GM12878 (cell line): Measurements from ENCODE around the gene NCBP1. TPM values are rescaled to one million over a fixed set of nuclear protein-coding genes. Genes with fewer than 3 reads are reported as not detected.

Source experiments
- ATAC-seq: fragments of 200-7000 bp; cut with Tn5 transposase; 3 replicates; pipeline ENCODE4 v1.9.1; 2020; ENCODE audit warnings: mild to moderate bottlenecking, moderate library complexity
- BruUV-seq: library from RNA; stranded (reverse); fragments of 400-500 nt; replicated peaks from 2 replicates; lab custom pipeline; 2021; lab: Mats Ljungman, UMichigan
- CTCF ChIA-PET: fragments of 300-600 bp; sonication (Branson Sonifier 250); formaldehyde crosslinking; extraction: SDS; loops from one replicate; lab custom pipeline; 2021; ENCODE audit warnings: inconsistent platforms; lab: Yijun Ruan, JAX
- POLR2A ChIA-PET: fragments of 350-600 bp; formaldehyde crosslinking; extraction: SDS; loops from one replicate; lab custom pipeline; 2021; ENCODE audit warnings: inconsistent platforms; lab: Charles Lee
- RAD21 ChIA-PET: fragments of 300-600 bp; sonication (Branson Sonifier 250); formaldehyde crosslinking; loops from one replicate; lab custom pipeline; 2023; ENCODE audit warnings: antibody characterized with exemption; ENCODE audit not compliant: unreplicated experiment; lab: Charles Lee
- SMC1A ChIA-PET: fragments of 300-600 bp; sonication (Branson Sonifier 250); formaldehyde crosslinking; loops from one replicate; lab custom pipeline; 2023; ENCODE audit not compliant: unreplicated experiment, uncharacterized antibody; lab: Charles Lee
- DNase-seq: peaks from one replicate; pipeline ENCODE4 v3.0.0-alpha.2; 2011; ENCODE audit warnings: low read depth, low spot score
- FAIRE-seq: peaks from 3 replicates; lab custom pipeline; 2011; peaks lifted over from hg19 to GRCh38; lab: Jason Lieb, UNC
- H2AFZ ChIP-seq: 2 replicates; pipeline ENCODE4 v1.6.0; 2011; ENCODE audit warnings: low read depth, low read length, control low read depth; ENCODE audit not compliant: control insufficient read depth
- H3K27ac ChIP-seq: 2 replicates; pipeline ENCODE4 v1.5.1; 2011; ENCODE audit warnings: control low read depth; ENCODE audit not compliant: control insufficient read depth, insufficient read depth
- H3K27me3 ChIP-seq, 2 experiments: replicated peaks in 1 of 2; 2 replicates each; pipeline versions ENCODE4 v1.6.0 to v1.6.1; 2011; ENCODE audit warnings: low read length in 1 of 2; ENCODE audit not compliant: control insufficient read depth in 2 of 2, insufficient read depth in 2 of 2
- H3K36me3 ChIP-seq, 2 experiments: 2 replicates each; pipeline ENCODE4 v1.5.1; 2011; ENCODE audit warnings: low read length in 1 of 2; ENCODE audit not compliant: control insufficient read depth in 2 of 2, insufficient read depth in 2 of 2
- H3K4me1 ChIP-seq: 2 replicates; pipeline ENCODE4 v1.6.1; 2011; ENCODE audit warnings: mild to moderate bottlenecking, low read length, moderate library complexity, mixed read lengths; ENCODE audit not compliant: control insufficient read depth, insufficient read depth
- H3K4me2 ChIP-seq: 2 replicates; pipeline ENCODE4 v1.6.0; 2011; ENCODE audit warnings: control low read depth; ENCODE audit not compliant: control insufficient read depth, insufficient read depth
- H3K4me3 ChIP-seq: fragments of 200-600 bp; sonication (generic); 2 replicates; pipeline ENCODE4 v1.5.1; 2016
- H3K79me2 ChIP-seq: 2 replicates; pipeline ENCODE4 v1.6.0; 2011; ENCODE audit warnings: low read length; ENCODE audit not compliant: control insufficient read depth, insufficient read depth
- H3K9ac ChIP-seq: 2 replicates; pipeline ENCODE4 v1.8.0; 2011; ENCODE audit warnings: low read length, control low read depth, mixed read lengths; ENCODE audit not compliant: control insufficient read depth, insufficient read depth
- H3K9me3 ChIP-seq: replicated peaks from 3 replicates; pipeline ENCODE4 v1.5.1; 2011; ENCODE audit warnings: mild to moderate bottlenecking, low read length; ENCODE audit not compliant: control insufficient read depth, insufficient read depth
- H4K20me1 ChIP-seq: 2 replicates; pipeline ENCODE4 v1.6.0; 2011; ENCODE audit not compliant: control insufficient read depth, insufficient read depth
- BRCA1 ChIP-seq: IDR thresholded peaks from 2 replicates; pipeline ENCODE4 v1.6.1; 2011; ENCODE audit warnings: low read depth, low read length, improper control_type of control experiment
- GABPA ChIP-seq: IDR thresholded peaks from 2 replicates; pipeline ENCODE4 v1.6.1; 2014; ENCODE audit warnings: antibody characterized with exemption, low read depth, mild to moderate bottlenecking, inconsistent platforms
- MLLT1 ChIP-seq: fragments of 450-650 bp; IDR thresholded peaks from 2 replicates; pipeline ENCODE4 v1.6.1; 2016; ENCODE audit warnings: mild to moderate bottlenecking
- MYB ChIP-seq: fragments of 150-350 bp; IDR thresholded peaks from 2 replicates; pipeline ENCODE4 v1.6.1; 2014; ENCODE audit warnings: mild to moderate bottlenecking, low read depth, low read length, borderline replicate concordance
- NR2F1 ChIP-seq: fragments of 450-650 bp; conservative IDR thresholded peaks from 2 replicates; pipeline ENCODE4 v1.6.1; 2017; ENCODE audit warnings: mild to moderate bottlenecking
- PAX8 ChIP-seq: fragments of 450-650 bp; IDR thresholded peaks from 2 replicates; pipeline ENCODE4 v1.6.1; 2017; ENCODE audit warnings: mild to moderate bottlenecking, moderate library complexity
- SREBF2 ChIP-seq: IDR thresholded peaks from 2 replicates; pipeline ENCODE4 v1.6.1; 2012; ENCODE audit warnings: mild to moderate bottlenecking, low read length
- SRF ChIP-seq, 2 experiments: IDR thresholded peaks; 2 replicates each; pipeline ENCODE4 v1.6.1; 2011; ENCODE audit warnings: low read depth in 2 of 2, low read length in 2 of 2, mild to moderate bottlenecking in 1 of 2, moderate library complexity in 1 of 2
- TARDBP ChIP-seq: IDR thresholded peaks from 2 replicates; pipeline ENCODE4 v1.6.1; 2016; ENCODE audit warnings: borderline replicate concordance
- USF1 ChIP-seq: IDR thresholded peaks from 2 replicates; pipeline ENCODE4 v1.6.1; 2011; ENCODE audit warnings: borderline replicate concordance, low read depth, mild to moderate bottlenecking, moderate library complexity, mixed read lengths, low read length; ENCODE audit not compliant: insufficient read depth; ENCODE audit errors: extremely low read length
- USF2 ChIP-seq: IDR thresholded peaks from 2 replicates; pipeline ENCODE4 v1.6.1; 2011; ENCODE audit warnings: low read depth, low read length, improper control_type of control experiment, borderline replicate concordance
- ZNF274 ChIP-seq: IDR thresholded peaks from one replicate; pipeline ENCODE4 v1.8.0; 2011; ENCODE audit not compliant: insufficient read length, insufficient read depth
- in situ Hi-C: fragments of 300-500 bp; cut with MboI; formaldehyde crosslinking; loops from 9 replicates; pipeline ENCODE4 v1.14.3; 2018; ENCODE audit warnings: mixed read lengths
- intact Hi-C: fragments of 100-400 bp; cut with micrococcal nuclease; formaldehyde crosslinking; loops from one replicate; pipeline ENCODE4 v1.14.2; 2022; ENCODE audit not compliant: unreplicated experiment
- polyA plus RNA-seq, 11 experiments: library from polyadenylated mRNA; depleted of rRNA in 4 of 11; unstranded in 6 of 11; stranded (reverse) in 5 of 11; fragments of >200 nt; fragmentation: Nextera tagmentation in 4 of 11; fragmentation: Illumina TruSeq in 1 of 11; extraction: Ambion mirVana in 4 of 11; extraction: Trizol in 1 of 11; gene quantifications; 1 replicate in 1 of 11; 2 replicates in 10 of 11; pipeline versions ENCODE4 v1.2.1 to v1.2.3, GENCODE V29; 2011 to 2016; ENCODE audit warnings: inconsistent platforms in 2 of 11, missing spikeins in 2 of 11, low read depth in 1 of 11
- total RNA-seq, 4 experiments: library from RNA; depleted of rRNA in 3 of 4; stranded (reverse); fragments of >200 nt in 3 of 4; fragmentation: Illumina TruSeq in 1 of 4; extraction: Trizol in 1 of 4; gene quantifications; 2 replicates each; pipeline versions ENCODE4 v1.2.1 to v1.2.3, GENCODE V29; 2013 to 2021
- TF ChIP-seq, protein P1 (sequence below): fragments of 450-650 bp; IDR thresholded peaks from 2 replicates; pipeline ENCODE4 v1.6.1; 2017; ENCODE audit warnings: mild to moderate bottlenecking, moderate library complexity
- TF ChIP-seq, protein P2 (sequence below): IDR thresholded peaks from 2 replicates; pipeline ENCODE4 v1.6.1; 2011; ENCODE audit warnings: mild to moderate bottlenecking, low read depth, low read length, moderate library complexity; ENCODE audit not compliant: insufficient replicate concordance

NCBP1 gene
- total and polyA plus RNA-seq, 10 of the 15 experiments (the other 5 are each of a cell fraction or from before 2014, with no cell fraction given), result 14.7 to 70.9 (median 36.0) TPM

DNA sequence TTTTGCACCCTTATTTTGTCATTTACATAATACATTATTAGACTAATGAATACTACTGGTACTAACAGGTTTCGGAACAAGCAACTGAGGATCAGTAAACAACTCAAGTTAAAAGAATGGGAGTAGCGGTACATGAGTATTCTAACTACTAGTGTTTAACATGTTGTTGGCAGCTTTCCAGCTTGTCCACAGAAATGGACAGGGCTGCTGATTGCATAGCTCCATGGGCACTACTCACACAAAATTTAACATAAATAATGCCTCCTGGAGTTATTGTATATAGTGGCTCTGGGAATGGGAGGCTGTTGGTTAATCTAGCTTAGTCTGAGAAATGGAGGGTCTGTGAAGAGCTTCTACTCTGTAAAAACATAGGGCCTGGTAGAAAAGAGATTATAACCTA is 6.7 kb downstream of the NCBP1 start (continued):
- TF ChIP-seq, protein P1, sequence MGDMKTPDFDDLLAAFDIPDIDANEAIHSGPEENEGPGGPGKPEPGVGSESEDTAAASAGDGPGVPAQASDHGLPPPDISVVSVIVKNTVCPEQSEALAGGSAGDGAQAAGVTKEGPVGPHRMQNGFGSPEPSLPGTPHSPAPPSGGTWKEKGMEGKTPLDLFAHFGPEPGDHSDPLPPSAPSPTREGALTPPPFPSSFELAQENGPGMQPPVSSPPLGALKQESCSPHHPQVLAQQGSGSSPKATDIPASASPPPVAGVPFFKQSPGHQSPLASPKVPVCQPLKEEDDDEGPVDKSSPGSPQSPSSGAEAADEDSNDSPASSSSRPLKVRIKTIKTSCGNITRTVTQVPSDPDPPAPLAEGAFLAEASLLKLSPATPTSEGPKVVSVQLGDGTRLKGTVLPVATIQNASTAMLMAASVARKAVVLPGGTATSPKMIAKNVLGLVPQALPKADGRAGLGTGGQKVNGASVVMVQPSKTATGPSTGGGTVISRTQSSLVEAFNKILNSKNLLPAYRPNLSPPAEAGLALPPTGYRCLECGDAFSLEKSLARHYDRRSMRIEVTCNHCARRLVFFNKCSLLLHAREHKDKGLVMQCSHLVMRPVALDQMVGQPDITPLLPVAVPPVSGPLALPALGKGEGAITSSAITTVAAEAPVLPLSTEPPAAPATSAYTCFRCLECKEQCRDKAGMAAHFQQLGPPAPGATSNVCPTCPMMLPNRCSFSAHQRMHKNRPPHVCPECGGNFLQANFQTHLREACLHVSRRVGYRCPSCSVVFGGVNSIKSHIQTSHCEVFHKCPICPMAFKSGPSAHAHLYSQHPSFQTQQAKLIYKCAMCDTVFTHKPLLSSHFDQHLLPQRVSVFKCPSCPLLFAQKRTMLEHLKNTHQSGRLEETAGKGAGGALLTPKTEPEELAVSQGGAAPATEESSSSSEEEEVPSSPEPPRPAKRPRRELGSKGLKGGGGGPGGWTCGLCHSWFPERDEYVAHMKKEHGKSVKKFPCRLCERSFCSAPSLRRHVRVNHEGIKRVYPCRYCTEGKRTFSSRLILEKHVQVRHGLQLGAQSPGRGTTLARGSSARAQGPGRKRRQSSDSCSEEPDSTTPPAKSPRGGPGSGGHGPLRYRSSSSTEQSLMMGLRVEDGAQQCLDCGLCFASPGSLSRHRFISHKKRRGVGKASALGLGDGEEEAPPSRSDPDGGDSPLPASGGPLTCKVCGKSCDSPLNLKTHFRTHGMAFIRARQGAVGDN, result no peak
- TF ChIP-seq, protein P2, sequence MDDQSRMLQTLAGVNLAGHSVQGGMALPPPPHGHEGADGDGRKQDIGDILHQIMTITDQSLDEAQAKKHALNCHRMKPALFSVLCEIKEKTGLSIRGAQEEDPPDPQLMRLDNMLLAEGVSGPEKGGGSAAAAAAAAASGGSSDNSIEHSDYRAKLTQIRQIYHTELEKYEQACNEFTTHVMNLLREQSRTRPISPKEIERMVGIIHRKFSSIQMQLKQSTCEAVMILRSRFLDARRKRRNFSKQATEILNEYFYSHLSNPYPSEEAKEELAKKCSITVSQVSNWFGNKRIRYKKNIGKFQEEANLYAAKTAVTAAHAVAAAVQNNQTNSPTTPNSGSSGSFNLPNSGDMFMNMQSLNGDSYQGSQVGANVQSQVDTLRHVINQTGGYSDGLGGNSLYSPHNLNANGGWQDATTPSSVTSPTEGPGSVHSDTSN, result no peak
- TF ChIP-seq SREBF2, result no peak
- TF ChIP-seq, all 136 proteins: peak for 0

- no peak for ATAC-seq
- BruUV-seq, result no TSS peak
- CTCF ChIA-PET, result interaction anchor here (0.7 to 2.8 kb wide), 7 partner anchors 12 to 259 kb away, joined by 3 to 8 read pairs (median 5); partner anchors contain the start of genes NCBP1 and TSTD2
- TF ChIP-seq SRF (IDR thresholded peaks at IDR 0.05; ENCODE audit: low read depth in 2 of 2, low read length in 2 of 2) (no peak), MYB (no peak), MLLT1 (no peak), USF2 (no peak), GABPA (no peak), USF1 (no peak), ZNF274 (no peak), PAX8 (no peak), NR2F1 (no peak), TARDBP (no peak), BRCA1 (no peak)
Observed at GRCh38 chr9:97645720-97646119, 12.1 kb downstream of the NCBP1 start.

More at GRCh38 chr9:97645720-97646119, 12.1 kb downstream of the NCBP1 start:
- Histone ChIP-seq H3K4me1 (no peaks in the 10 kb centered on the region), H3K4me3 (no peak overlapping the region), H3K4me2 (no peak overlapping the region), H3K36me3 (peaks cover 11 to 24% of the 10 kb centered on the region in 2 experiments), H3K27ac (no peak overlapping the region), H3K79me2 (peaks cover 8% of the 10 kb centered on the region), H4K20me1 (no peaks in the 10 kb centered on the region), H3K9ac (no peak overlapping the region), H3K27me3 (no peaks in the 10 kb centered on the region), H2AFZ (no peak overlapping the region), H3K9me3 (no peaks in the 10 kb centered on the region)
- in situ Hi-C loops (loop anchor here (25.0 kb wide), 1 partner anchor 1233 kb away; the partner anchor contains the start of gene ZNF367), intact Hi-C loops (no loop called here)
- FAIRE-seq (no peak), DNase-seq (no peak)
- SMC1A ChIA-PET, result interaction anchor here (0.8 to 2.1 kb wide), 7 partner anchors 9 to 176 kb away, joined by 3 to 10 read pairs (median 4); partner anchors contain the start of gene TSTD2
- POLR2A ChIA-PET, result interaction anchor here (0.5 to 1.8 kb wide), 3 partner anchors 12 to 266 kb away, joined by 3 to 9 read pairs (median 3); partner anchors contain the start of genes NCBP1 and TSTD2
- RAD21 ChIA-PET, result interaction anchor here (0.6 kb wide), 1 partner anchor 595 kb away, joined by 3 read pairs; no protein-coding TSS in a partner anchor
